HEK293T (cell line): ENCODE data around the gene TRIM5.

ENCODE experiments used
- CTCF ChIA-PET: fragments of 350-600 bp; formaldehyde crosslinking; extraction: SDS; loops from one replicate; lab custom pipeline; 2021; ENCODE audit warnings: antibody characterized with exemption, inconsistent platforms; lab: Yijun Ruan, JAX
- POLR2A ChIA-PET: fragments of 350-600 bp; formaldehyde crosslinking; extraction: SDS; loops from one replicate; lab custom pipeline; 2020; ENCODE audit warnings: antibody characterized with exemption, inconsistent platforms; lab: Yijun Ruan, JAX
- DNase-seq: peaks from one replicate; pipeline ENCODE4 v3.0.0; 2012; ENCODE audit warnings: mixed read lengths; ENCODE audit errors: extremely low spot score
- ARNT ChIP-seq: fragments of 450-650 bp; IDR thresholded peaks from 2 replicates; pipeline ENCODE4 v1.6.1; 2017; ENCODE audit warnings: mild to moderate bottlenecking
- BHLHE40 ChIP-seq: fragments of 450-650 bp; IDR thresholded peaks from 2 replicates; pipeline ENCODE4 v1.6.1; 2016; ENCODE audit warnings: mild to moderate bottlenecking, moderate library complexity, borderline replicate concordance
- CTBP1 ChIP-seq: fragments of 450-650 bp; IDR thresholded peaks from 2 replicates; pipeline ENCODE4 v1.6.1; 2016; ENCODE audit warnings: borderline replicate concordance
- ELF4 ChIP-seq: fragments of 450-650 bp; IDR thresholded peaks from 2 replicates; pipeline ENCODE4 v1.6.1; 2017; ENCODE audit warnings: antibody characterized with exemption
- FOXA1 ChIP-seq: fragments of 450-650 bp; IDR thresholded peaks from 2 replicates; pipeline ENCODE4 v1.6.1; 2016; ENCODE audit warnings: mild to moderate bottlenecking
- FOXK2 ChIP-seq: fragments of 450-650 bp; IDR thresholded peaks from 2 replicates; pipeline ENCODE4 v1.6.1; 2016; ENCODE audit warnings: mild to moderate bottlenecking
- FOXM1 ChIP-seq: fragments of 450-650 bp; IDR thresholded peaks from 2 replicates; pipeline ENCODE4 v1.6.1; 2017; ENCODE audit warnings: mild to moderate bottlenecking, borderline replicate concordance
- HDGF ChIP-seq: fragments of 450-650 bp; IDR thresholded peaks from 2 replicates; pipeline ENCODE4 v1.6.1; 2017; ENCODE audit warnings: antibody characterized with exemption, borderline replicate concordance
- L3MBTL2 ChIP-seq: fragments of 450-650 bp; conservative IDR thresholded peaks from 2 replicates; pipeline ENCODE4 v1.6.1; 2016; ENCODE audit warnings: mild to moderate bottlenecking
- LEF1 ChIP-seq: fragments of 450-650 bp; IDR thresholded peaks from 2 replicates; pipeline ENCODE4 v1.6.1; 2017; ENCODE audit warnings: mild to moderate bottlenecking, borderline replicate concordance
- NFRKB ChIP-seq: fragments of 450-650 bp; IDR thresholded peaks from 2 replicates; pipeline ENCODE4 v1.6.1; 2016; ENCODE audit warnings: mild to moderate bottlenecking, moderate library complexity
- SP1 ChIP-seq: fragments of 450-650 bp; IDR thresholded peaks from 2 replicates; pipeline ENCODE4 v1.6.1; 2017
- SUZ12 ChIP-seq: fragments of 450-650 bp; IDR thresholded peaks from 2 replicates; pipeline ENCODE4 v1.6.1; 2016; ENCODE audit warnings: mild to moderate bottlenecking
- TARDBP ChIP-seq: fragments of 450-650 bp; IDR thresholded peaks from 2 replicates; pipeline ENCODE4 v1.6.1; 2016
- ZNF384 ChIP-seq: fragments of 450-650 bp; IDR thresholded peaks from 2 replicates; pipeline ENCODE4 v1.6.1; 2016
- TF ChIP-seq, protein P1 (sequence below): fragments of 450-650 bp; IDR thresholded peaks from 2 replicates; pipeline ENCODE4 v1.6.1; 2016

TRIM5 gene

GRCh38 chr11:5626196-5626595 is 58.7 kb downstream of the TRIM5 start:
- ChIA-PET CTCF (no interaction called here), POLR2A (no interaction called here)
- no peak for TF ChIP-seq FOXA1
- no peak for TF ChIP-seq ARNT
- TF ChIP-seq CTBP1, result no peak
- TF ChIP-seq, protein P1, sequence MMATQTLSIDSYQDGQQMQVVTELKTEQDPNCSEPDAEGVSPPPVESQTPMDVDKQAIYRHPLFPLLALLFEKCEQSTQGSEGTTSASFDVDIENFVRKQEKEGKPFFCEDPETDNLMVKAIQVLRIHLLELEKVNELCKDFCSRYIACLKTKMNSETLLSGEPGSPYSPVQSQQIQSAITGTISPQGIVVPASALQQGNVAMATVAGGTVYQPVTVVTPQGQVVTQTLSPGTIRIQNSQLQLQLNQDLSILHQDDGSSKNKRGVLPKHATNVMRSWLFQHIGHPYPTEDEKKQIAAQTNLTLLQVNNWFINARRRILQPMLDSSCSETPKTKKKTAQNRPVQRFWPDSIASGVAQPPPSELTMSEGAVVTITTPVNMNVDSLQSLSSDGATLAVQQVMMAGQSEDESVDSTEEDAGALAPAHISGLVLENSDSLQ, result no peak
- TF ChIP-seq FOXM1, result no peak
- TF ChIP-seq LEF1, result no peak
- no peak for TF ChIP-seq NFRKB
- no peak for TF ChIP-seq ELF4
- TF ChIP-seq SP1, result no peak
- no peak for TF ChIP-seq TARDBP
- no peak for TF ChIP-seq SUZ12
- TF ChIP-seq HDGF, result no peak
- TF ChIP-seq ZNF384, result no peak
- no peak for TF ChIP-seq BHLHE40
- TF ChIP-seq L3MBTL2, result no peak
- no peak for TF ChIP-seq FOXK2
- DNase-seq, result no peak

DNA sequence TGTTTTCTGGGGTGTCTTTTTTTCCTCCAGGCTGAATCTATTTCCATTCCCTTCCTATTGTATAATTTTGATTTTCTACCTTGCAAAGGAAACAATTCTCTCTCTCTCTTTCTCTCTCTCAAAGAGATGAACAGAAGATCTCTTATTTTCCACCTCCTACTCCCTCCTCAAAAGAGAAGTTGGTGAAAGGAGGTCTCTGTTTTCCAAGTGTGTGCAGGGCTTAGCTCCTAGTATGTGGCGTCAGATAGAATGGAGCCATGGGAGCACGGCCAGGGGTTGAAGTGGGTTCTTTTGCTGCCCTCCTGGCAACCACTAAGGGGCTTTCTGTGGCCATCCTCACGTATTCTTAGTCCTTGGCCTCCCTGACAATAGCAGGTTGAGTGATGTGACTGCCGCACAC is 59.6 kb downstream of the TRIM5 start:
- ChIA-PET CTCF (no interaction called here), POLR2A (no interaction called here)
- no peak for DNase-seq
- TF ChIP-seq SUZ12 (no peak), CTBP1 (no peak), NFRKB (no peak), FOXM1 (no peak), FOXK2 (no peak), ARNT (no peak), HDGF (no peak), L3MBTL2 (no peak), TARDBP (no peak), LEF1 (no peak), SP1 (no peak), ZNF384 (no peak), ELF4 (no peak), FOXA1 (no peak), BHLHE40 (no peak)
- TF ChIP-seq, protein P1, result no peak

GRCh38 chr11:5624489-5625279 is 60.2 kb downstream of the TRIM5 start, which contains the start of gene TRIM34:
Gene TRIM34, plus strand, starts transcription at chr11:5625001. Its CDS starts 7,331 bp downstream, at chr11:5632332.
- TF ChIP-seq FOXA1 (no peak), BHLHE40 (no peak), SUZ12 (no peak), FOXK2 (no peak), ARNT (no peak), ZNF384 (no peak), FOXM1 (no peak), HDGF (no peak), ELF4 (no peak), SP1 (no peak)
- TF ChIP-seq, protein P1, result no peak
- POLR2A ChIA-PET, result no interaction called here
- CTCF ChIA-PET, result no interaction called here
- DNase-seq, result peak; percentile 18

- CTCF ChIA-PET, result no interaction called here
- POLR2A ChIA-PET, result no interaction called here
- TF ChIP-seq BHLHE40 (no peak), LEF1 (no peak), ARNT (no peak), SUZ12 (no peak), SP1 (no peak), FOXA1 (no peak), ELF4 (no peak), CTBP1 (no peak), L3MBTL2 (no peak), TARDBP (no peak), FOXM1 (no peak), NFRKB (no peak)
- TF ChIP-seq, protein P1, result no peak
- DNase-seq, result no peak
Measured at GRCh38 chr11:5622802-5623201, 62.1 kb downstream of the TRIM5 start.

- TF ChIP-seq ZNF384 (no peak), FOXM1 (no peak), FOXK2 (no peak), SUZ12 (no peak), ARNT (no peak), BHLHE40 (no peak), HDGF (no peak), FOXA1 (no peak), ELF4 (no peak), SP1 (no peak), NFRKB (no peak), TARDBP (no peak), L3MBTL2 (no peak), CTBP1 (no peak), LEF1 (no peak)
- TF ChIP-seq, protein P1, result no peak
- ChIA-PET POLR2A (interaction anchor here (0.9 kb wide), 1 partner anchor 15 kb away, joined by 3 read pairs; no protein-coding TSS in a partner anchor), CTCF (no interaction called here)
- no peak for DNase-seq
Measured at GRCh38 chr11:5621580-5621979, 63.3 kb downstream of the TRIM5 start.
